GM21367 (cell line): ENCODE data around the gene DEFB110.

ENCODE experiments used
- ATAC-seq: cut with Tn5 transposase; IDR thresholded peaks from one replicate; pipeline ENCODE4 v1.9.1; 2021; ENCODE audit not compliant: unreplicated experiment

Gene DEFB110

DNA sequence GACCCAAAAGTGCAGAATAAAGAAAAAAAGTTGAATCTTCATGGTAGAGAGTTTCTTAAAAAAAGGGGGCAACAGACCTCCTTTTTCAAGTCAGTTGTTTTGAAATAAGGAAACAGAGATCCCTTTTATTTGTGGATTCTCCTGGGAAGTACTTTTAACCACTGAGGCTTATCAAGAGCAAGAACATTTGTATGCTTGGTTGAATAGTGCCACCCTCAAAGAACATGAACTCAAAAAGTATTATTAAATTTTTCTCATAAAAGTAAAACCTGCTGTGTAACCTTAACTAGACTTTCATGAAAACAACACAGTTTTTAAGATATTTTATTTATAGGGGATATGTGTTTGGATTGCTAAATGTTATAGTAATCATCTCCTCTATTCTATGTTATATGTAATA, at the start of gene DEFB110:
Gene DEFB110, minus strand, starts transcription at position 101 of the 400 bp plus-strand sequence. Its CDS starts 59 bp downstream, at position 42.
- ATAC-seq: no peak

DNA sequence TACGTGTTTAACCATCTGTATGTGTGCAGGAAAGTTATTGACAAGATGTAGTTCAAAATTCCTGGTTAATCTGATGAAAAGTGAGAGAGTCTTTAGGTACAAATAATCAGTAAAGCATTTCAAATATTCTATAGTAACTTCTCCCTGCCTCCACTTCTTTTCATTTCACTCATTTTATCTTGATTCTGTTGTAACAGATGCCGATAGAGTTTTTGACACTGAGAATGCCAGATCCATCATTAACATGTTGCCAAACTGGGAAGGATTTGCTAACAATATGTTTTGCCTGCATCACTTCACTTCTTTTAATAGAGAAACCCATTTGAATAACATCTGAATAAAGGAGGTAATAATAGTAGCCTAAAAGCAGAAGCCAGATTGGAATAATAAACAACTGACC, 48.3 kb upstream of the DEFB110 start:
- ATAC-seq: no peak

DNA sequence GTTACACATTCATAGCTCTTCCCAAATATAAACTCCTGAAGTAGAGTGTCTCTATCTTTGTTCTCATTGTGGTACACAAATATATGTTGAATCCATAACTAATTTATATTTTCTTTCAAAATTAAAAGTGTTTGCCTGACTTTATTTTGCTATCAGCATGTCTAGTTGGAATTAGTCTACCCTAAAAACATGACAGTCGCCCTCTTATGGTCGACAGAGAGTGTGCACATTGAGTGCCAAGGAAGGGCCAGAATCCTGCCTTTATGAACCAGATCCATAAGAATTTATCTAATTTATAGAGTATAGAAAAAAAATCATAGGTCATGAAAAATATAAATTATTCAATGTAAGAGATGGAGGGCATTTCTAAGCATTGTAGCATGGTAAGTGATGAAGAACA, 40.3 kb upstream of the DEFB110 start:
- no peak for ATAC-seq

DNA sequence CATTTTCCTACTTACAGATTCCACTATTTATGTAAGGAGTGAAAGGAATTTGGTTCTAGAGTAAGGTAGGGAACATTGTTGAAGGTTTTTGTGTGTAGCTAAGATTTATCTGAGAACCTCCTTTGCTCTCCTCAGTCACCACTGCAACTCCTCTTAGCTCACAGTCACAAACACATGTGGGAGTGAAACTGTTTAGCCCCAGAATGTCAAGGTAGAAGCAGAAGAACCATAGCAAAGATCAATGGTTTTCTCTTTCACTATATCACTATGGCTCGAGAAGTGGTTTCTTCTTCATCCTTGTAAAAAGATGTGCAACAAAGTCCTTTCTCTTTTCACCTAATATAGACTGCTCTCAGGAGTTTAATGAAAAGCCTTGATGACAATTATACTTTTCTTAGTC, 34.4 kb upstream of the DEFB110 start:
- ATAC-seq: no peak

GRCh38 chr6:50049829-50050228, 28.0 kb upstream of the DEFB110 start, which contains the start of gene DEFB112:
Gene DEFB112 (minus strand): TSS chr6:50049929. CDS start chr6:50049869, 60 bp downstream.
- ATAC-seq: no peak

- no peak for ATAC-seq
These were observed 25.2 kb upstream of the DEFB110 start for GRCh38 chr6:50047026-50047425.

- ATAC-seq: no peak
These were observed 9.2 kb upstream of the DEFB110 start for GRCh38 chr6:50030777-50031562.

GRCh38 chr6:50030350-50030749, 8.6 kb upstream of the DEFB110 start:
- ATAC-seq: no peak

GRCh38 chr6:50025258-50025657, 3.5 kb upstream of the DEFB110 start:
- ATAC-seq: no peak

GRCh38 chr6:50007819-50008218, 14.0 kb downstream of the DEFB110 start:
- ATAC-seq: no peak

GRCh38 chr6:50003139-50003538, 18.7 kb downstream of the DEFB110 start:
- ATAC-seq: no peak

GRCh38 chr6:49995278-49995677, 26.5 kb downstream of the DEFB110 start:
- no peak for ATAC-seq

GRCh38 chr6:49988900-49989299, 32.9 kb downstream of the DEFB110 start:
- no peak for ATAC-seq

DNA sequence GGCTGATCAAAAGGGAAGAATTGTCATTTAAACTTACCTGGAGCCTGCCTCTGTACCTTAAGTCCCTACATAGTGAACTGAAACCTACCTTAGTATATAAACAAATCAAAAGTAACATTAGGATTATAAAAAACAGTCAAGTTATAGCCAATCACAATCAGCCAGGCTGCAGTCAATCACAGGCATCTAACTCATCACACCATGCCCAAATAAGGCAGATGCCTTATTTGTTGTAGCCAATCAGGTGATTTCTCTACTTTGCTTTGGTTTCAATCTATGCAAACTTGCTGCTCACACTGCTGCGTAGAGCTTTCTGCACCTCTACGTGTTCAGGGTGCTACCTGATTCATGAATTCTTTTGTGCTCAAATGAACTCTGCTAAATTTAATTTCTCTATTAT, 34.0 kb downstream of the DEFB110 start:
- ATAC-seq: no peak

- ATAC-seq: no peak
These were observed 35.2 kb downstream of the DEFB110 start for GRCh38 chr6:49986551-49986950.

- ATAC-seq: no peak
These were observed 39.7 kb downstream of the DEFB110 start for GRCh38 chr6:49982046-49982445.

- ATAC-seq: no peak
These were observed 40.9 kb downstream of the DEFB110 start for GRCh38 chr6:49980898-49981297.

DNA sequence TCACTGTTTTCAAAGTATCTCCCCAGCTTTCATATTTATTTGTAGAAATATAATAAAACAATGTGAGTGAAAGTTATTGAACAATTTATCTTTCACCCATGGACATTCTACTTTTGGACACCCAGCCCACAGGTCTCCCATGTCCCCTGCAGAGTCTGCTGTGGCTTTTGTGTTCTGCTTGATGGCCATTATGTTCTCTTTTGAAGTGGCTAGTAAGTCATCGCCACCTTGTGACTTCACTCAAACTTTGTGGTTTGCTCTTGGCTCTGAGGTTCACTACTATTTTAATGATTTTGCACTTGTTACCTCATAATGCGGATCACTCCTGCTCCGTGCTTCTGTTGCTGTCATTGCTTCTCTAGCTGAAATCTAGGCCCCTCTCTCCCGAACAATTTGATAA, 42.2 kb downstream of the DEFB110 start:
- no peak for ATAC-seq

DNA sequence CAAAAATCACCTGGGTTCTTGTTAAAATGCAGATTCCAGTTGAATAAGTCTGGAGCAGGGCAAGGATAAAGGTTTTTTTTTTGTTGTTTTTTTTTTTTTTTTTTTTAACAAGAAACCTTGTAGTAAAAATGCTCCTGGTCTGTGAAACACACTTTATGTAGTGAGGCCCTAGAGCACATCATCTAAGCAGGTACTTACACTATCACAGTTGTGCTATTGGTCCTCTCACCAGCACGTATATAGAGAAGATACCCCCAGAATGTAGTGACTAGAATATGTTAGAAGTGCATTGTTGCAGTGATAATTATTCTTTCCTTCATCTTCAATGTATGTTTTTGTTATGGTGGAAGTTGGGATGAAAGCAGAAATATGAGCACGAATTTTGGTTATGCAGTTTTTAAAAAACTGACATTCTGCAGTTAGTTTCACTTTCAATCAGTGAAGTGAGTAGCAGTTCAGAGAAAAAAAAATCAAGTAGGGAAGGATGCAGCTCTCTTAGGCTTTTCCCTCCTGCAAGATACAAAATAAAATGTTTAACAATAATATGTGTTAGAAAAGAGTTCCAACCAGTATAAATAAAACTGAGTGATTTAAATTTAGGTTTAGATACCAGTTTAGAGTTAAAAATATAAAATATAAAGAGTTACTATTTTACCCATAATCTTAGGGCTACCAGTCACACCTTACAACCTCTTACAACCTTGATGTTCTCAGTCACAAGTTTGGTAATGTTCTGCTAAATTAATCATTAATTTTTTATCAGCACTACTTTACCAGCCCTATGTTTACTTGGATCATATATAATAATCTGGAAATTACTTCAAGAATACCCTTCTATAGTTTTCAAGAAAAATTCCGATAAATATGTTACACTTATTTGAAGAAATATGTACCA, 43.2 kb downstream of the DEFB110 start:
- ATAC-seq: peak; percentile 44

DNA sequence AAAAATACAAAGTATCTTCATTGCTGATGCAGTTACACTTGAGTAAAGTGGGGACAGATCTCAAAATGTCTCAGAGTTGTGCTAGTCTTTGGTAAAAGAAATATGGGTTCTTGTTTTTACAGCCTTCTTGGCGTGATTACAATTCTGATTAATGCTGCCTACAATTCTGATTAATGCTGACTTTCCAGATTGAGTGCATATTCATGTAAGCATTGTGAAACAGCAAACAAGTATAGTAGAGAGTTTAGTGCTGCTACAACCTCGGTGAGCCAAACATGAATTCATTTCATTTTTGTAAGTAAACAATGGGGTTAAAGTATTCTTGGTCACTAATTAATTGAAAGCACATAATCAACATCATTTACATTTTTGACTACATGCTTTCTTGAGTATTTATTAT, 52.2 kb downstream of the DEFB110 start, which contains the start of gene DEFB113:
Gene DEFB113, minus strand, starts transcription at position 21 of the 400 bp plus-strand sequence. Its CDS starts 0 bp downstream, at position 21.
- ATAC-seq: no peak
